GM15510 (cell line): ENCODE results near the gene UACA.

Experiments used
- POLR2A ChIP-seq: IDR thresholded peaks from 3 replicates; pipeline ENCODE4 v1.6.1; 2011; ENCODE audit warnings: borderline replicate concordance; ENCODE audit not compliant: insufficient read length; ENCODE audit errors: extremely low read depth

The UACA gene

GRCh38 chr15:70618929-70619328 is 144.4 kb downstream of the UACA start:
- TF ChIP-seq POLR2A, result no peak

- no peak for TF ChIP-seq POLR2A
Observed at GRCh38 chr15:70617911-70618287, 145.5 kb downstream of the UACA start.

GRCh38 chr15:70617076-70617910 is 146.1 kb downstream of the UACA start:
- TF ChIP-seq POLR2A, result no peak

- no peak for TF ChIP-seq POLR2A
Observed at GRCh38 chr15:70615435-70616310, 147.7 kb downstream of the UACA start.

- TF ChIP-seq POLR2A, result no peak
Observed at GRCh38 chr15:70614221-70614620, 149.1 kb downstream of the UACA start.

- TF ChIP-seq POLR2A, result no peak
Observed at GRCh38 chr15:70613271-70613670, 150.1 kb downstream of the UACA start.

- no peak for TF ChIP-seq POLR2A
Observed at GRCh38 chr15:70611286-70611685, 152.1 kb downstream of the UACA start.

- TF ChIP-seq POLR2A, result no peak
Observed at GRCh38 chr15:70610541-70610940, 152.8 kb downstream of the UACA start.

GRCh38 chr15:70609889-70610288 is 153.5 kb downstream of the UACA start:
- no peak for TF ChIP-seq POLR2A

GRCh38 chr15:70608144-70608543 is 155.2 kb downstream of the UACA start:
- TF ChIP-seq POLR2A, result no peak

- TF ChIP-seq POLR2A, result no peak
Observed at GRCh38 chr15:70605606-70606410, 157.6 kb downstream of the UACA start.

GRCh38 chr15:70604666-70605315 is 158.6 kb downstream of the UACA start:
- no peak for TF ChIP-seq POLR2A
